GM19463 (cell line): ENCODE results near the gene ZNF219.
"Not testable (repeated sequence)": the region's sequence is repeated elsewhere in the genome, so short reads cannot be mapped to it uniquely, and the experiment has no call there.

Experiments used
- ATAC-seq: cut with Tn5 transposase; IDR thresholded peaks from one replicate; pipeline ENCODE4 v1.9.1; 2021; ENCODE audit warnings: mild to moderate bottlenecking, moderate library complexity; ENCODE audit not compliant: unreplicated experiment

ZNF219 gene

DNA sequence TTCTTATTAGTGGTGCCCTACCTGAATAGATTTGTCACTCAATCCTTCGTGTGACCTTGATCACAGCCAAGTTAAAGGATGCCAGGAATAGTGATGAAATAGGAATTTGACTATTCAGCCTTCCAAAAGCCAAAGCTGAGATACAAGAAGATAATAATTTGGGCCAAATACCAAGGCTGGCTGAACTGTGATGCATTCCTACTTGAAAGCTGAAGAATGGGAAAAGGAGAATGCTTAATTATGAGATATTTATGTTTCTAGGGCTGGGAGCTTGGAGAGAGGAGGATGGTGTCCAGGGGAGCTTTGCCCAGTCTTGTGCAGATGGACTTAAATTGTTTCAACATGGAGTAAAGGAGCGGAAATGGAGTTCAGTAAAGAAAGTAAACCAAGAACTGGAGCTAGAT lies 51.1 kb downstream of the ZNF219 start:
- ATAC-seq: no peak

DNA sequence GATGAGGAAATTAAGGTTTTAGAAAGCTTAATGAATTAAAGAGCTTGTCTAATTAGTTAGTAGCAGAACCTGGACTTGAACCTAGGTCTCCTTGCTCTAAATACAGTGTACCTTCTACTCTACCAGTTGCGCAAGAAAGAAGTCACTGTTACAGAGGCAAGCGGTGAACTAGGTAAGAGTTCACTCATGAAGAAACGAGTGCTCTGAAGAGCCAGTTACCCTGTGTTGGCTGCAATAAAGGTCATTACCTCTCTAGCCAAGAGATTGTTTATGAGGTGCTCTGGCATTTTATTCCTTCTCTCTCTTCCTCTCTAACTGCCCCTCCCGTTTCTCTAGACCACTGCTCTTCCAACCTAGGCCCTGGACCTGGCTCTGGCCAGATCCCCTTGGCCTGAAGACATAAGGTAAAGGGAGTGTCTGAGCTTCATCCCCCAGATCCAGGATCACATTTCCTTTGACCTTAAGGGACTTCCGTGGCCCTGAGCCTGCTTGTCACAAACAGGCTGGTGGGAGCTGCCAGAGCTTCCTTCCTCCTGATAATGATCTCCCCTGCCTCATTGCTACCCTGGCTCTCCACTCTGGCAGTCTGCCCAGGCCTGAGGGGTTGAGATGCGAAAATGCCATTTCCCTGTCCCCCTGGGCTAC lies 54.4 kb downstream of the ZNF219 start:
- ATAC-seq: no peak

DNA sequence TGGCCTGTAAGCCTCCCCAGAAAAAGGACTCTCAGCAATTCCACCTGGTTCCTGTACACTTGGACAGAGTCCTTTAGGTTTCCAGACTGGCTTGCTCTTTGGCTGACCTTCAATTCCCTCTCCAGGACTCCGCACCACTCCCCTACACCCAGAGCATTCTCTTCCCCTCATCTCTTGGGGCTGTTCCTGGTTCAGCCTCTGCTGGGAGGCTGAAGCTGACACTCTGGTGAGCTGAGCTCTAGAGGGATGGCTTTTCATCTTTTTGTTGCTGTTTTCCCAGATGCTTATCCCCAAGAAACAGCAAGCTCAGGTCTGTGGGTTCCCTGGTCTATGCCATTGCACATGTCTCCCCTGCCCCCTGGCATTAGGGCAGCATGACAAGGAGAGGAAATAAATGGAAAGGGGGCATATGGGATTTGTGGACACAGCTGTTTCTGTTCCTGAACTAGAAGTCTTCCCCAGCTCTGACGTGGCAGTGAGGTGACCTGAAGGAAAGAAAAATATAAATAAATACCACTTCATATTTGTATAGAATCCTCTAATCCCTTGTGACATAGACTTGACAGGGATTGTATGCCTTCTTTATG lies 55.0 kb downstream of the ZNF219 start:
- ATAC-seq: no peak

DNA sequence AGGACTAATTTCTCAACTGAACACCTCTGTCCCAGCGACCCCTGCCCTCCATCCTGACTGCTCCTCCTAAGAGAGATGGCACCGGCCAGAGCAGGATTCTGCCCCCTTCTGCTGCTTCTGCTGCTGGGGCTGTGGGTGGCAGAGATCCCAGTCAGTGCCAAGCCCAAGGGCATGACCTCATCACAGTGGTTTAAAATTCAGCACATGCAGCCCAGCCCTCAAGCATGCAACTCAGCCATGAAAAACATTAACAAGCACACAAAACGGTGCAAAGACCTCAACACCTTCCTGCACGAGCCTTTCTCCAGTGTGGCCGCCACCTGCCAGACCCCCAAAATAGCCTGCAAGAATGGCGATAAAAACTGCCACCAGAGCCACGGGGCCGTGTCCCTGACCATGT lies 55.5 kb downstream of the ZNF219 start:
- ATAC-seq: no peak

DNA sequence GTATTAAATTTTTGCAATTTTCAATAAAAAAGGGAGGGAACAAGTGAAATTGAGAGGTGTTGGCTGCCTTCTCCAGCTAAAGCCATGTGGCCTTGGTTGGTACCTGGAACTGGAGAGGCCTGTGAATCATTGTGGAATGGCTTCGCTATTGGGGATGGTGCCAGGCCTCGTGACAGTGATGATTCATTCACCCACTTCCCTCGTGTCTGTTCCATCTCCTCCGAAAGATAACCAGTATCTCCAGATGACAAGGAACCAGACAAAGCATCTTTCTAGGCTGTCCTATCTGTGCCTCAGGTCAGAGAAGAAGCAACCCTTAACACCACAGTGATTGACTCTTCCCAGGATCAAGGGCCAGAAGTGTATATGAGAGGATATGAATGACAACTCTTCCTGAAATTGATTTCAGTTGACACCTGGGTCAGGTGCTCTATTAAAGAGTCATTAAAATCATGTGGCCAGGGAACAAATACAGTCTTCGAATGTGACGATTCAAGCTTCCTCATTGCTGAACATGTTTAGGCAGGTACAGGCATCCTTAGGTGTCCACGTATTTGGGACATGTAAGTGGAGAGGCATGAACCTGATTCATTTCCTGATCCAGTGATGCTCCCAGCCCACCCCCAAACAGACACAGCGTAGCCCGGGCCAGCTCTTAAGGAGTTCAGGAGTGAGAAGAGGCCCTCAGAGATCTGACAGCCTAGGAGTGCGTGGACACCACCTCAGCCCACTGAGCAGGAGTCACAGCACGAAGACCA lies 56.6 kb downstream of the ZNF219 start, which contains the start of gene RNASE7:
Gene RNASE7 (plus strand): TSS at position 687 of the 758 bp plus-strand sequence. CDS start 631 bp downstream, outside the sequence.
- no peak for ATAC-seq

DNA sequence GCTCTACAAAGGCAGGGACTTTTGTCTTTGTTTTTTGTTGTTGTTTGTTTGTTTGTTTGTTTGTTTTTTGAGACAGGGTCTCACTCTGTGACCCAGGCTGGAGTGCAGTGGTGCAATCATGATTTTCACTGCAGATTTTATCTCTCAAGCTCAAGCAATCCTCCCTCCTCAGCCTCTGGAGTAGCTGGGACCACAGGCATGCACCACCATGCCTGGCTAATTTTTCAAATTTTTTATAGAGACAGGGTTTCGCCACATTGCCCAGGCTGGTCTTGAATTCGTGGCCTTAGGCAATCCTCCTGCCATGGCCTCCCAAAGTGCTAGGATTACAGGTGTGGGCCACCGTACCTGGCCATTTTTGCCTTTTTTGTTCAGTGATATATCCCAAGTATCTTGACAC lies 57.5 kb downstream of the ZNF219 start:
- ATAC-seq: not testable (repeated sequence)

DNA sequence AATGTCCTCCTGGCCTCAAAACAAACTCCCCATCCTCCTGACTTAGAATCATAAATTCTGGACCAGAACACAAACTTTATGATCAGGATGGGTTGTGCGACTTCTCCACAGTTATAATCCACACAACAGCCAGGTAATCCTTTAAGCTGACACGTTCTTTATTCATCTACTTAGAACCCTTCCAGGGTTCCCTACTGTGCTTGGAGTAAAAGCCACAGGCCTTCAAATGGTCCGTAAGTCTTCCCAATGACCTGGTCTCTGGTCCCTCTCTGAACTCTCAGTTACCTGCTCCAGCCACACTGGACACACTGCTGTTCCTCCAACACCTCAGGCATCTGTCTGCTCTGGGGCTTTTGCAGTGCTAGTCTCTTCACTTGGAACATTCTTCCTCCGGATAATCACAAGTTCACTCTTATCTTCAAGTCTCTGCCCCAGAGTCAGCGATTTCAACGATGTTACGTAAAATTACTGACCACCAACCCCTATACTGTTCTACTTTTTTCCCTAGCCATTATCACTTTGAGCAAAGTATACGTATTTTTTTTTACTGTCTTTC lies 58.0 kb downstream of the ZNF219 start:
- no peak for ATAC-seq
